HG03469 (cell line): ENCODE measurements around the gene C1QC.

ENCODE experiments used
- ATAC-seq: cut with Tn5 transposase; IDR thresholded peaks from one replicate; pipeline ENCODE4 v1.9.1; 2021; ENCODE audit warnings: mild to moderate bottlenecking, moderate library complexity, moderate number of reproducible peaks; ENCODE audit not compliant: unreplicated experiment

C1QC gene

GRCh38 chr1:22643381-22643780, at the start of gene C1QC:
Gene C1QC (plus strand): TSS chr1:22643633. CDS start chr1:22644024, 391 bp downstream.
- no peak for ATAC-seq

DNA sequence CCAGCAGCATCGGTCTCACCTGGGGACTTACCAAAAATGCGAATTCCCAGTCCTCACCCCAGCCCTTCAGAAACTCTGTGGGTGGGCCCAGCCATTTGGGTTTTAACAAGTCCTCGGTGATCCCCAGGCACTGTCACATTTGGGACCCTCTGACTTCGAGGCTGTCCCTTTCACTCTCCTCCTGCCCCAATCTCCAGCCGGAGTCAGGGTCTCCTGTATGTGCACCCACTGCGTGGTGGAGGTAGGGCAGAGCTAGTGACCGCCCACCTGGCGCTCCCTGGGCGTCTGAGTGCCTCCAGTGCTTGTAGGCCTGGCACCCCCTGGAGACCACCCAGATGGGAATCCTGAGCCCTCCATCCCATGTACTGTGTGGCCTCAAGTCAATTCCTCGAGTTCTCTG, 49.0 kb upstream of the C1QC start:
- no peak for ATAC-seq

DNA sequence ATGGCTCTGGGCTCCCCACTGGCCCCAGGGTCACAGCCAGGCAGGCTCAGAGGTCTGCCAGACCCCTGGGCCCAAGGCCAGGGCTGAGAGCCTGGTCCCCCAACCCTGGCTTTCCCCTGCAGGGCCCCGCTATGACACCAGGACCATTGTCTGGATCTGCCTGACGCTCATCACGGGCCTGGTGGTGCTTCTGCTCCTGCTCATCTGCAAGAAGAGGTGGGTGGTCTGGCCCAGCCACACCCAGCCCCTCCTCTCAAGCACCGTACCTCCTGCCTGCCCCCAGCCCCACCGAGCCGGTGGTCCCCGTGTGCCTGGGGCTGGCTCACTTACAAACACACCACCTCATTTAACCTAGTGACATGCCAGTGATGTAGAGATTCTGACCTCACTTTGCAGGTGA, 48.3 kb upstream of the C1QC start:
- no peak for ATAC-seq

- ATAC-seq = no peak
These were observed 46.0 kb upstream of the C1QC start for GRCh38 chr1:22597301-22597965.

GRCh38 chr1:22597996-22598395, 45.4 kb upstream of the C1QC start:
- no peak for ATAC-seq

- no peak for ATAC-seq
These were observed 44.7 kb upstream of the C1QC start for GRCh38 chr1:22598736-22599135.

DNA sequence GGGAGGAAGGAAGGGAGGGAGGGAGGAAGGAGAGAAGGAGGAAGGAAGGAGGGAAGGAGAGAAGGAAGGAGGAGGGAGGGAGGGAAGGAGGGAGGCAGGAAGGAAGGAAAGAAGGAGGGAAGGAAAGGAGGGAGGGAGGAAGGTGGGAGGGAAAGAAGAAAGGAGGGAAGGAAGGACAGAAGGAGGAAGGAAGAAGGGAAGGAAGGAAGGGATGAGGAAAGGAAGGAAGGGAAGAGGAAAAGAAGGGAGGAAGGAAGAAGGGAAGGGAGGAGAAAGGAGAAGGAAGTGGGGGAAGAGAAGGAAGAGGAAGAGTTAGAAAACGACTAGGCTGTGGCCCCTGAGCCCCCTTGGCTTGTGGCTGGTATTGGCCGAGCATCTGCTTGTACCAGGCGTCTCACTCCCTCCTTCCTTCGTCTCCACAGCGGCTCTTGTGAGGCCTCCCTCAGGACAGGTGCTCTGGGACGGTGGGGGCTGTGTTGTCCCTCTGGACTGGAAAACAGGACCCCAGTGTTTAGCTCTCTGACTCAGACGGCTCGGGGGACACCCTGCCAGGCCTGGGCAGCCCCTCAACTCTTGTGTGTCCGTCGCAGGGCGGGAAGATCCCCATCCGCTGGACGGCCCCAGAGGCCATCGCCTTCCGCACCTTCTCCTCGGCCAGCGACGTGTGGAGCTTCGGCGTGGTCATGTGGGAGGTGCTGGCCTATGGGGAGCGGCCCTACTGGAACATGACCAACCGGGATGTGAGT, 43.2 kb upstream of the C1QC start:
- ATAC-seq = no peak

DNA sequence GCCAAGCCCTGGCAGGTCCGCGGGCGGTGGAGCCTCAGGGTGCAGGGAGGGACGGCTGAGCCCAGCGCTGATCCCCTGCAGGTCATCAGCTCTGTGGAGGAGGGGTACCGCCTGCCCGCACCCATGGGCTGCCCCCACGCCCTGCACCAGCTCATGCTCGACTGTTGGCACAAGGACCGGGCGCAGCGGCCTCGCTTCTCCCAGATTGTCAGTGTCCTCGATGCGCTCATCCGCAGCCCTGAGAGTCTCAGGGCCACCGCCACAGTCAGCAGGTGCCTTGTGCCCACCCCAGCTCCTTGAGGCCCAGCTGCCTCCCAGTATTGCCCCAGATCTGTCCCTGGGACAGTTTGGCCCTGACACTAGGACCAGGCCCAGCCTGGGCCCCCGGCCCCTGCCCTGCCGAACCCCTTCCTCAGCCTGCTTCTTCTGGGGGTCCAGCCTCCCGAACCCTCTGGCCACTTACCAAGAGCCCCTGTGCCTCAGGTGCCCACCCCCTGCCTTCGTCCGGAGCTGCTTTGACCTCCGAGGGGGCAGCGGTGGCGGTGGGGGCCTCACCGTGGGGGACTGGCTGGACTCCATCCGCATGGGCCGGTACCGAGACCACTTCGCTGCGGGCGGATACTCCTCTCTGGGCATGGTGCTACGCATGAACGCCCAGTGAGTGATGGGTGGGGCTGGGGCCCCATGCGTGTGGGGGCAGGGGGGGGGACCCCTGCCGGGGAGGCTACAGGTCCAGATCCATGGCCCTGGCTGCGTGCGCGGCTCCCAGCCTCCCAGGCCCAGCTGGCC, 42.4 kb upstream of the C1QC start:
- ATAC-seq = no peak

GRCh38 chr1:22601610-22602009, 41.8 kb upstream of the C1QC start:
- no peak for ATAC-seq

DNA sequence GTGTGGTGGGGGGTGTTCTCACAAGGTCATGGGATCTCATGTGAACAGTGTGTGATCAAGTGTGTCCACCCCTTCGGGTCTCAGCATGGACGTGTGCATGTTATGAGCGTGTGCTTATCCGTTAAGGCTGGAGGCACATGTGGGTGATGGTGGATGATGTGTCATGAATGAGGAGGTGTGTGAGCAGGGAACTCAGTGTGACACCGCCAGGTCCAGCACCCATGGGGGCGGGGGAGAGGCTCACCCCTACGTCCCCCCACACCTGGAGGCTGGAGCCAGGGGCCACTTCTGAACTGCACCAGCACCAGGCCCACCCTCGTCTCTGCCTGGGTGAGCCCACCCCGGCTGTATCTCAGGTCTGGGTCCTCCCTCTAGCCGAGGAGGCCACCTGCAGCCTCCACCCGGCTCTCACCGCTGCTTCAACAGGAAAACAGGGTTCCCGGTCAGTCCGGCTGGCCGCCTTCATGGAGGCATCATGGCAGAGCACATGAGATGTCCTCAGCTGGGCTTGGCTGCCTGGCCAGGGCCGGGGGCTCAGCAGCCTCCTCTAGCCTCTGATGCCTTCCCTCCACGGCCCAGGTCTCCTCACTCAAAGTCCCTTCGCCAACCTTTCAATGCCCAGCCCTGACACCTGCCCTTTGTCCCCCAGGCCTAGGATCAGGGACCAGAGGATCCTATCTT, 41.2 kb upstream of the C1QC start:
- ATAC-seq = no peak

DNA sequence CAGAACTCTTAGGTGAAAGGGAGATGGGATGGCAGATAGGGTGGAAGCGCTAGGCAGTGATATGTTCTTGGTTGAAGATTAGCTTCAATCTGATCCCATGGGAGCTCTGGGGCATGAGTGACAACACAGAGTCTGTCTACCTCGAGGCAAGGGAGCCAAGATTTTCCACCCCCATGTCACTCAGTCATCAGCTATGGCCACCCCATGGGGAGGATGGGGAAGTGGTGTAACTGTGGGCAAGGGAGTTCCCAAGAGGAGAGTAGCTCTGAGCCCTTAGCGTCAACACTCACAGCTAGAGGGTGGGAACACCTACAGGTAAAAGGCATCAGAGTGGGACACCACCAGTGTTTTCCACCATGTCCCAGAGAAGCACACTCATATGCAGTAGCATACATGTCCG, 37.3 kb upstream of the C1QC start:
- no peak for ATAC-seq

- no peak for ATAC-seq
These were observed 36.3 kb upstream of the C1QC start for GRCh38 chr1:22607154-22607553.

DNA sequence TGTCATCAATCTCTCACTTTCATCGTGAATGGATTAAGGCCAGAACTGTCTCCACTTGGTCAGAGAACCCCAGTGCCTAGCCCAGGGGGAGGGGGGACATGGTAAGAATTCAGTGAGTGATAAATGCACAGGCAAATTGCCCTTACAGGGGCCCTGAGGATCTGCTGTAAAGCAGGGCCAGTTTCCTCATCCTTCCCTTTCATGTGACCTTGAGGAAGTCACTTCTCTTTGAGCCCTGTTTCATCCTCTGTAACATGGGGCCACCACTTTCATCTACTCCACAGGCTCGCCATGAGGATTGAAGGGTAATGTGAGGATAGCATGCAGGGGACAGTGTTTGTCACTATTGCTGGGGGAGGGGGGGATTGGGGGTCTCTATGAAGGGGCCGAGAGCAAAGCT, 35.1 kb upstream of the C1QC start:
- no peak for ATAC-seq

GRCh38 chr1:22609291-22609690, 34.1 kb upstream of the C1QC start:
- ATAC-seq = no peak

DNA sequence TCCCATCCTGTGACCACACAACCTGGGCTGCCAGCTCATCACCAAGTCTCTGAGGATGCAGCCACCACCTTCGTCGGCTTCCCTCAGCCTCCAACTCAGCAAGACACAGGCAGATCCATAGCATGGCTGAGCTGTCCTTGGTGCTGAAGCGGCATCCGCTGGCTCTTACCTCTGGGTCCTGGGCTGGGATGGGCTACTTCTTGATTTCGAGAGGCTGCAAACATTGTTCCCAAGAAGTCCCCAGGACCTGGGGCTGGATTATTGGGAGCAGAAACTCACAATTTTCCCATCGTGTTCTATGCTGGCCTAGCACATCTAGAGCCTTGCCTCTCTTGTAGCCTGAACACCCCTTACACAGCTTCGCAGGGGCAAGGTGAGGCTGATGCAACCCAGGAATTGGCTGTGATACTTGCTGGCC, 31.9 kb upstream of the C1QC start:
- no peak for ATAC-seq

GRCh38 chr1:22612671-22613571, 30.5 kb upstream of the C1QC start:
- ATAC-seq = no peak

- no peak for ATAC-seq
These were observed 29.9 kb upstream of the C1QC start for GRCh38 chr1:22613572-22613918.

DNA sequence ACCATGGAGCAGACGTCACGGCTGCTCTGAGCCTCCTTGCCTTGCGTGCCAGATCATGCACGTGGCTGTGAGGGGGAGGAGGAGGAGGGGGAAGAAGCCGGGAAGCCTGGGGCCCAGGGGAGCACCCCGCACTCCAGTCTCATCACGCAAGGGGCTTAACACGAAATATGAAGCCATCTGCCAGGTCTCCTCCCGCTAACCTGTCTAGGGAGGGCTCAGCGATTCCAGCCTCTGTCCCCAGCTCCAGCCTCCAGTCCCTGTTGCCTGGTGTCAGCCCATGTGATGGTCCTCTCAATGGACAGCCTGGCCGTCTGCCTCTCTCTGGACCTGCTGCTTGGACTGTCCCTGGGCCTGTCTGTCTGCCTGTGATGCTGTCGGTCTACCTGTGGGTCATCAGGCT, 29.5 kb upstream of the C1QC start:
- no peak for ATAC-seq

GRCh38 chr1:22615886-22616285, 27.5 kb upstream of the C1QC start:
- ATAC-seq = no peak

GRCh38 chr1:22616571-22616970, 26.9 kb upstream of the C1QC start:
- no peak for ATAC-seq
